H9 (cell line): ENCODE results near the gene TGM3. TPM values are rescaled to one million over a fixed set of nuclear protein-coding genes. Genes with fewer than 3 reads are reported as not detected.

Experiments
- DNase-seq: peaks from one replicate; pipeline ENCODE4 v3.0.0-alpha.2; 2017
- H2AFZ ChIP-seq: one replicate; pipeline ENCODE4 v1.6.1; 2013; ENCODE audit warnings: mild to moderate bottlenecking, low read length, control low read depth, moderate library complexity
- H2AK5ac ChIP-seq: 2 replicates; pipeline ENCODE4 v1.6.1; 2013; ENCODE audit warnings: low read length, control low read depth, mixed read lengths; ENCODE audit not compliant: insufficient read length
- H2BK120ac ChIP-seq: one replicate; pipeline ENCODE4 v1.6.1; 2013; ENCODE audit warnings: low read depth, mild to moderate bottlenecking, low read length, control low read depth, inconsistent platforms; ENCODE audit not compliant: poor library complexity, severe bottlenecking
- H2BK12ac ChIP-seq: 2 replicates; pipeline ENCODE4 v1.6.1; 2013; ENCODE audit warnings: low read length, control low read depth, mixed read lengths, low read depth; ENCODE audit not compliant: insufficient read length
- H2BK15ac ChIP-seq: 2 replicates; pipeline ENCODE4 v1.6.1; 2013; ENCODE audit warnings: low read depth, low read length, control low read depth
- H2BK20ac ChIP-seq: one replicate; pipeline ENCODE4 v1.6.1; 2013; ENCODE audit warnings: low read depth, mild to moderate bottlenecking, low read length, control low read depth, inconsistent platforms; ENCODE audit not compliant: poor library complexity, severe bottlenecking
- H2BK5ac ChIP-seq: 2 replicates; pipeline ENCODE4 v1.6.1; 2013; ENCODE audit warnings: low read length, control low read depth, mixed read lengths; ENCODE audit not compliant: insufficient read length
- H3K14ac ChIP-seq: 2 replicates; pipeline ENCODE4 v1.6.1; 2013; ENCODE audit warnings: low read length, control low read depth; ENCODE audit not compliant: insufficient read depth
- H3K18ac ChIP-seq: 2 replicates; pipeline ENCODE4 v1.6.1; 2013; ENCODE audit warnings: low read depth, mild to moderate bottlenecking, mixed read lengths, low read length, control low read depth; ENCODE audit not compliant: insufficient read length
- H3K23ac ChIP-seq: 2 replicates; pipeline ENCODE4 v1.6.1; 2013; ENCODE audit warnings: low read length, control low read depth, mixed read lengths, low read depth; ENCODE audit not compliant: insufficient read length
- H3K23me2 ChIP-seq: 2 replicates; pipeline ENCODE4 v1.6.1; 2013; ENCODE audit warnings: low read depth, mild to moderate bottlenecking, mixed read lengths, low read length, control low read depth; ENCODE audit not compliant: insufficient read length, poor library complexity, severe bottlenecking
- H3K27ac ChIP-seq: 2 replicates; pipeline ENCODE4 v1.5.1; 2013; ENCODE audit warnings: low read length, control low read depth, mixed read lengths, low read depth; ENCODE audit not compliant: insufficient read length
- H3K27me3 ChIP-seq: 2 replicates; pipeline ENCODE4 v1.6.1; 2013; ENCODE audit warnings: low read length, control low read depth, inconsistent platforms; ENCODE audit not compliant: insufficient read depth
- H3K4ac ChIP-seq: 2 replicates; pipeline ENCODE4 v1.6.1; 2013; ENCODE audit warnings: low read depth, mild to moderate bottlenecking, control low read depth, inconsistent platforms, low read length, moderate library complexity
- H3K4me1 ChIP-seq: 2 replicates; pipeline ENCODE4 v1.6.1; 2013; ENCODE audit warnings: low read length, control low read depth, inconsistent platforms; ENCODE audit not compliant: insufficient read depth
- H3K4me2 ChIP-seq: 2 replicates; pipeline ENCODE4 v1.6.1; 2013; ENCODE audit warnings: low read length, control low read depth, mixed read lengths; ENCODE audit not compliant: insufficient read length, insufficient read depth
- H3K56ac ChIP-seq: 2 replicates; pipeline ENCODE4 v1.6.1; 2013; ENCODE audit warnings: low read depth, mild to moderate bottlenecking, mixed read lengths, low read length, control low read depth; ENCODE audit not compliant: insufficient read length
- H3K79me1 ChIP-seq: 2 replicates; pipeline ENCODE4 v1.6.1; 2013; ENCODE audit warnings: low read depth, mild to moderate bottlenecking, moderate library complexity, low read length, control low read depth, inconsistent platforms; ENCODE audit not compliant: insufficient read depth, poor library complexity, severe bottlenecking
- H3K79me2 ChIP-seq: 2 replicates; pipeline ENCODE4 v1.6.1; 2013; ENCODE audit warnings: low read length, control low read depth, inconsistent platforms; ENCODE audit not compliant: insufficient read depth
- H3K9ac ChIP-seq: 2 replicates; pipeline ENCODE4 v1.6.1; 2013; ENCODE audit warnings: low read length, control low read depth, mixed read lengths; ENCODE audit not compliant: insufficient read length; ENCODE audit errors: extremely low read depth
- H3K9me3 ChIP-seq: one replicate; pipeline ENCODE4 v1.6.1; 2013; ENCODE audit warnings: low read depth, low read length, inconsistent platforms; ENCODE audit not compliant: control insufficient read depth
- H3T11ph ChIP-seq: one replicate; pipeline ENCODE4 v1.6.1; 2013; ENCODE audit warnings: mild to moderate bottlenecking, low read length, control low read depth, inconsistent platforms
- H4K20me1 ChIP-seq: one replicate; pipeline ENCODE4 v1.6.1; 2013; ENCODE audit not compliant: control insufficient read depth, insufficient read length, insufficient read depth
- H4K5ac ChIP-seq: 2 replicates; pipeline ENCODE4 v1.6.1; 2013; ENCODE audit warnings: low read depth, mild to moderate bottlenecking, mixed read lengths, low read length, control low read depth; ENCODE audit not compliant: insufficient read length
- H4K8ac ChIP-seq: replicated peaks from 2 replicates; pipeline ENCODE4 v1.6.1; 2013; ENCODE audit warnings: low read length, control low read depth, mixed read lengths, low read depth; ENCODE audit not compliant: insufficient read length
- H4K91ac ChIP-seq: 2 replicates; pipeline ENCODE4 v1.6.1; 2013; ENCODE audit warnings: low read depth, mild to moderate bottlenecking, moderate library complexity, mixed read lengths, low read length, control low read depth; ENCODE audit not compliant: insufficient read length
- H3K27ac Mint-ChIP-seq, 3 experiments: 2 replicates in 2 of 3; 3 replicates in 1 of 3; pipeline ENCODE4 v1.8.0; 2020 to 2021; ENCODE audit warnings: mixed read lengths in 3 of 3, mild to moderate bottlenecking in 1 of 3, moderate library complexity in 1 of 3
- H3K27me3 Mint-ChIP-seq: 2 replicates; pipeline ENCODE4 v1.8.0; 2021; ENCODE audit warnings: low read depth, mild to moderate bottlenecking, moderate library complexity, mixed read lengths
- H3K36me3 Mint-ChIP-seq, 3 experiments: 2 replicates in 2 of 3; 3 replicates in 1 of 3; pipeline ENCODE4 v1.8.0; 2020 to 2021; ENCODE audit warnings: low read depth in 3 of 3, mixed read lengths in 3 of 3; ENCODE audit not compliant: insufficient read depth in 1 of 3
- H3K4me1 Mint-ChIP-seq, 2 experiments: 2 replicates each; pipeline ENCODE4 v1.8.0; 2020; ENCODE audit warnings: mixed read lengths in 2 of 2
- H3K4me3 Mint-ChIP-seq, 2 experiments: 2 replicates in 1 of 2; 3 replicates in 1 of 2; pipeline ENCODE4 v1.8.0; 2020 to 2021; ENCODE audit warnings: mild to moderate bottlenecking in 2 of 2, mixed read lengths in 2 of 2, moderate library complexity in 1 of 2
- H3K9me3 Mint-ChIP-seq, 2 experiments: 2 replicates in 1 of 2; 3 replicates in 1 of 2; pipeline ENCODE4 v1.8.0; 2020; ENCODE audit warnings: mild to moderate bottlenecking in 2 of 2, mixed read lengths in 2 of 2, moderate library complexity in 1 of 2
- WGBS: extraction: QIAGEN DNeasy Blood & Tissue Kit; methylation state at CpG from one replicate; pipeline ENCODE4 v1.1.7; 2013; ENCODE audit warnings: missing lambda C conversion rate, low lambda C conversion rate, mixed read lengths; ENCODE audit not compliant: insufficient read length; ENCODE audit errors: extremely low coverage; 5-methylcytosine and 5-hydroxymethylcytosine counted together
- total RNA-seq: library from RNA; stranded (reverse); gene quantifications from 2 replicates; pipeline ENCODE4 v1.2.1, GENCODE V29; 2021
- TF ChIP-seq, protein P1 (sequence below): fragments of 200-600 bp; sonication (generic); conservative IDR thresholded peaks from 3 replicates; pipeline ENCODE4 v1.8.0; 2021; ENCODE audit warnings: antibody characterized with exemption, mild to moderate bottlenecking

TGM3 gene
- total RNA-seq, 1 experiment from 2014 or later, result not detected

DNA sequence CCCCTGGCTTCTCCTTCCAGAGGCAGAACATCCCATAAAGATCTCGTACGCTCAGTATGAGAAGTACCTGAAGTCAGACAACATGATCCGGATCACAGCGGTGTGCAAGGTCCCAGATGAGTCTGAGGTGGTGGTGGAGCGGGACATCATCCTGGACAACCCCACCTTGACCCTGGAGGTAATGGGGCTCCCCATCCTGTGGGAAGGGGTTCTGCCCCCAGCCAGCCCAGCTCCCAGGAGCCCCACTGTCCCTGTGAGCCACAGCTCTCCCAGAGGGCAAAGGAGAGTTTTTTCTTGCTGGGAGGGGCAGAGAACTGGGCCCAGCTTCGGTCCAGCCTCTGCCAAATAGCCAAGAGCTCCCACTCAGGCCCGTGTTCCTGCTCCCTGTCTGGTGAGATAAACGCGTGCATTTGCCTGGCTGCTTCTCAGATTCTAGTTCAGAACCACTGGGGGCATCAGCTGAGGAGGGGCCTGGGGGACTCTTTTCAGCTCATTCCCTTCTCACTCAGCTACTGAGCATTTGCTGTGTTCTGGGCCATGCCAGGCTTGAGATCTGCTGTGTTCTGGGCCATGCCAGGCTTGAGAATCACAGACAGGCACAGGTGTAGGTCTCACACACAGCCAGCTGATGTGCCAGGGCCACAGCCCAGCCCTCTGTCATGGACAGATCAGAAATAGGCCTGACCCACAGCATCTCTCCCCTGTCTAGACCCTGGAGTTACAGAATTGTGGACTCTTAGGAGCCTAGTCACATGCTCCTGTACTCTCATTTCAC, 39.5 kb downstream of the TGM3 start:
- TF ChIP-seq, protein P1, sequence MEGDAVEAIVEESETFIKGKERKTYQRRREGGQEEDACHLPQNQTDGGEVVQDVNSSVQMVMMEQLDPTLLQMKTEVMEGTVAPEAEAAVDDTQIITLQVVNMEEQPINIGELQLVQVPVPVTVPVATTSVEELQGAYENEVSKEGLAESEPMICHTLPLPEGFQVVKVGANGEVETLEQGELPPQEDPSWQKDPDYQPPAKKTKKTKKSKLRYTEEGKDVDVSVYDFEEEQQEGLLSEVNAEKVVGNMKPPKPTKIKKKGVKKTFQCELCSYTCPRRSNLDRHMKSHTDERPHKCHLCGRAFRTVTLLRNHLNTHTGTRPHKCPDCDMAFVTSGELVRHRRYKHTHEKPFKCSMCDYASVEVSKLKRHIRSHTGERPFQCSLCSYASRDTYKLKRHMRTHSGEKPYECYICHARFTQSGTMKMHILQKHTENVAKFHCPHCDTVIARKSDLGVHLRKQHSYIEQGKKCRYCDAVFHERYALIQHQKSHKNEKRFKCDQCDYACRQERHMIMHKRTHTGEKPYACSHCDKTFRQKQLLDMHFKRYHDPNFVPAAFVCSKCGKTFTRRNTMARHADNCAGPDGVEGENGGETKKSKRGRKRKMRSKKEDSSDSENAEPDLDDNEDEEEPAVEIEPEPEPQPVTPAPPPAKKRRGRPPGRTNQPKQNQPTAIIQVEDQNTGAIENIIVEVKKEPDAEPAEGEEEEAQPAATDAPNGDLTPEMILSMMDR, result no peak
- Histone ChIP-seq H4K91ac (no peak overlapping the region), H2BK20ac (no peak overlapping the region), H4K20me1 (no peaks in the 10 kb centered on the region), H2BK120ac (no peak overlapping the region), H3K27me3 (no peaks in the 10 kb centered on the region), H3K79me2 (no peaks in the 10 kb centered on the region), H3K23ac (no peak overlapping the region), H2BK5ac (no peak overlapping the region), H2BK12ac (no peak overlapping the region), H3K18ac (no peak overlapping the region), H3K23me2 (no peaks in the 10 kb centered on the region), H3K14ac (no peak overlapping the region; the same call in 1 of the 2 replicates), H3K4me1 (0 out of 2 replicates have a peak, but pooled peaks cover 2% of the 10 kb centered on the region), H2AK5ac (no peak overlapping the region), H3K27ac (no peak overlapping the region), H3K9ac (no peak overlapping the region), H3T11ph (no peak overlapping the region), H2AFZ (no peak overlapping the region), H3K9me3 (no peaks in the 10 kb centered on the region), H4K8ac (no peak overlapping the region), H4K5ac (no peak overlapping the region), H2BK15ac (no peak overlapping the region), H3K4ac (no peak overlapping the region), H3K4me2 (no peak overlapping the region), H3K56ac (no peak overlapping the region), H3K79me1 (no peaks in the 10 kb centered on the region)
- Mint-ChIP-seq H3K4me1 (peaks cover under 1 to 2% of the 10 kb centered on the region in 2 experiments; a peak in 3 of 4 replicates), H3K27me3 (peaks cover 8% of the 10 kb centered on the region), H3K9me3 (no peaks in the 10 kb centered on the region), H3K27ac (no peak overlapping the region), H3K4me3 (no peak overlapping the region), H3K36me3 (no peaks in the 10 kb centered on the region)
- WGBS, result no CpG with 5 or more reads among the region's 9 CpGs
- DNase-seq, result no peak
